Activated CD8-positive, alpha-beta memory T cell treated with anti-CD3 and anti-CD28 coated beads, Interleukin-2, amount 50 U/mL, for 1 hour (primary cell): ENCODE data around the gene F8.
"Not testable (repeated sequence)": the region's sequence is repeated elsewhere in the genome, so short reads cannot be mapped to it uniquely, and the experiment has no call there.

Experiments
- DNase-seq: peaks from one replicate; pipeline ENCODE4 v3.0.0-alpha.2; 2020; ENCODE audit errors: extremely low read depth

The F8 gene

GRCh38 chrX:154885057-154885456 lies 137.5 kb downstream of the F8 start:
- not testable (repeated sequence) for DNase-seq

DNA sequence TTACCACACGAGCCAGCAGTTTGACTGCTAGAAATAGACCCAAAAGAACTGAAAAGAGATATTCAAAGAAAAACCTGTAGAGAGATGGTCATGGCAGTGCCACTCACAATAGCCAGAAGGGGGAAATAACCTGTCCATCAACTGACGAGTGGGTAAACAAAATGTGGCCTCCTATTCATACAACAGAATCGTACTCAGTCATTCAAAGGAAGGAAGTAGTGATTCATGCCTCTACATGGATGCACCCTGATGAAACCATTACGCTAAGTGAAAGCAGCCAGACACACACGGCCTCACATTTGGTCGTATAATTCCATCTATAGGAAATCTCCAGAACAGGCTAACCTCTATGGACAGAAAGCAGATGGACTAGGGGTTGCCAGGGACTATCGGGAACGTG lies 138.5 kb downstream of the F8 start:
- DNase-seq: not testable (repeated sequence)

DNA sequence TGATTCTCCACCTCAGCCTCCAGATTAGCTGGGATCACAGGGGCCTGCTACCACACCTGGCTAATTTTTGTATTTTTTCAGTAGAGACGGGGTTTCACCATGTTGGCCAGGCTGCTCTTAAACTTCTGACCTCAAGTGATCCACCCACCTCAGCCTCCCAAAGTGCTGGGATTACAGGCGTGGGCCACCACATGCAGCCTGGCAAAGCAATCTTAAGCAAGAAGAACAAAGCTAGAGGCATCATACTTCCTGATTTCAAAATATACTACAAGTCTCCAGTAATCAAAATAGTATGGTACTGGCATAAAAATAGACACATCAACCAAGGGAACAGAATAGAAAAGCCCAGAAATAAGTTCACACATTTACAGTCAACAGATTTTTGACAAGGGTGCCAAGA lies 149.2 kb downstream of the F8 start:
- no peak for DNase-seq

DNA sequence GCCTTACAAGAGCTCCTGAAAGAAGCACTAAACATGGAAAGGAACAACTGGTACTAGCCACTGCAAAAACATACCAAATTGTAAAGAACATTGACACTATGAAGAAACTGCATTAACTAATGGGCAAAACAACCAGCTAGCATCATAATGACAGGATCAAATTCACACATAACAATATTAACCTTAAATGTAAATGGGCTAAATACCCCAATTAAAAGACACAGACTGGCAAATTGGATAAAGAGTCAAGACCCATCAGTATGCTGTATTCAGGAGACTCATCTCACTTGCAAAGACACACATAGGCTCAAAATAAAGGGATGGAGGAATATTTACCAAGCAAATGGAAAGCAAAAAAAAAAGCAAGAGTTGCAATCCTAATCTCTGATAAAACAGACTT lies 154.0 kb downstream of the F8 start:
- not testable (repeated sequence) for DNase-seq

- no peak for DNase-seq
Observed at GRCh38 chrX:154855256-154855655, 167.3 kb downstream of the F8 start.

GRCh38 chrX:154850957-154851611 lies 171.4 kb downstream of the F8 start:
- DNase-seq: no peak

DNA sequence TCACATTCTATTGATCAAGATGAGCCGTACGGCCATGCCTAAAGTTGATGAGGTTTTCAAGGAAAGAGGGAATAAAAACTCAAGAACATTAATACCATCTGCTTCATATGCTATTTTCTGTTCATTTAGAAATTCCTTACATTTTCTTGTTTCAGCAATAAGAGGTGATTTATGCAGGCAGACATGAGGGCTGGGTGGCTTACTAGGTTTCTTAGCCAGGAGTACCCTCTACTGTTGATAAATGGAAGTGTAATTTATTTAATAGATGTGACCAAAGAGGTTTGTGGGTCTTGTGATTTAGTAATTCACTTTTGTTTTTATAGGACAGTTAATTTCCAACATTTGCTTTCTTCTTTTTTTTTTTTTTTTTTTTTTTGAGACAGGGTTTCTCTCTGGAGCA lies 181.7 kb downstream of the F8 start:
- no peak for DNase-seq

DNA sequence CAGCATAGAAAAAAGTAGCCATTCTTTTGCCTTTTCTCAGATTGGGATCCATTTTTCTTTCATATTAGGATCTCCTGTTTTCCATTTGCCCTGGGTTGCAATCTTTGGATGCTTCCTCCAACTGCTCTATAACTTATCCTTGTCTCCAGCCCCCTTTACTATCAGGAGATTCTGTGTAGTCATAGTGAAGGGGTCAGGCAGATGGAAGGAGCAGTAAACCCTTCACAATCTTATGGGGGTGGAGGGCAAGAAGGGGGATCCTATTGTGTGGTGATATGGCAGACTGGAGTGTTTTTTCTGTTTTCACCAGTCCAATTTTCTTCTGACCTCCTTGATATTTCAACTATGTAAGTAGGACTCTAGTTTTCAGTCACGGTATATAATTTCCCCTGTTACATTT lies 186.4 kb downstream of the F8 start:
- no peak for DNase-seq

DNA sequence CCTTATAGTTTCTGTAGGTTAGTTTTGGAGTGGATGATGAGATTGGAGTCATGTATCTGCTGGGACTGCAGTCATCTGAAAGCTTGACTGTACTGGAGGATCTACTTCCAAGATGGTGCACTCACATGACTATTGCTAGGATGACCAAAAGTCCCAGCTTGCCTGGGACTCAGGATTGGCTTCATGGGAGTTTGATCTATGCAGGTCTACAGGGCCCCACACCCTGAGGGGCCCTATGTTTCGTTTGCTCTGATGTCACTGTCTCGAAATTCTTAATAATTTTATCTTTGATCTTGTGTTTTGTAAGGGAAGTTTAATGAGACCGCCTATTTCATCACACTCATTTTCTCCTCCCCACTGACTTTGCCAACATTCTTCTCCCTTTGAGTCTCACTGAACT lies 188.0 kb downstream of the F8 start, which contains the start of gene SMIM9:
Gene SMIM9 (minus strand): TSS at position 101 of the 400 bp plus-strand sequence. CDS start 3,806 bp downstream, outside the sequence.
- no peak for DNase-seq

GRCh38 chrX:154833746-154834274 lies 188.7 kb downstream of the F8 start:
- DNase-seq: no peak

DNA sequence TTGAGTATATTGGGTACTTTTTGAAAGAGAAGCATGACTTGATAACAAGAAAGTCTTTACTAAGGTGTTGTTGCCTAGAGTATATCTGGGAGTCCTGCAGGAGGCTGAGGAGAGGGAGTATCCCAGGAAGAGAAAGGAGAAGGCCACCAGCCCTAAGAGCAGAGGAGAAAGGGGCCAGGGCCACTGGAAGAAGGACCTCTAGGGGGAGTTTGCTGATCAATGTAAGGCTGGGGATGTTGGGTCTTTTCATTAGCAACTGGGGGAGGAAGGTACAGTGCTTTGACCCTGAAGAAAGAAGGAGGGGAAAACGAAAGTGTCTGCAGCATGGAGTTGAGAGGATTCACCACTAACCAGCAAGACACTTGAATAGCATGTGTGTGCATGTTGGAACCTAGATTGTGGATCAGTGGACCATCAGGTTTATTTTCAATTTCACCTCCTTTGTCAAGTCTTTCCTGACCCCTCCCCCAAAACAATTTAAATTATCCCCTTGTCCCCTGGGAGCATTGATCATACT lies 192.5 kb downstream of the F8 start:
- DNase-seq: no peak

- no peak for DNase-seq
Observed at GRCh38 chrX:154829134-154829533, 193.4 kb downstream of the F8 start.

GRCh38 chrX:154828016-154828408 lies 194.5 kb downstream of the F8 start:
- no peak for DNase-seq

- DNase-seq: no peak
Observed at GRCh38 chrX:154827194-154828015, 195.1 kb downstream of the F8 start.

DNA sequence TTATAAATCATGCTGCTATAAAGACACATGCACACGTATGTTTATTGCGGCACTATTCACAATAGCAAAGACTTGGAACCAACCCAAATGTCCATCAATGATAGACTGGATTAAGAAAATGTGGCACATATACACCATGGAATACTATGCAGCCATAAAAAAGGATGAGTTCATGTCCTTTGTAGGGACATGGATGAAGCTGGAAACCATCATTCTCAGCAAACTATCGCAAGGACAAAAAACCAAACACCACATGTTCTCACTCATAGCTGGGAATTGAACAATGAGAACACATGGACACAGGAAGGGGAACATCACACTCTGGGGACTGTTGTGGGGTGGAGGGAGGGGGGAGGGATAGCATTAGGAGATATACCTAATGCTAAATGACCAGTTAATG lies 196.9 kb downstream of the F8 start:
- not testable (repeated sequence) for DNase-seq

DNA sequence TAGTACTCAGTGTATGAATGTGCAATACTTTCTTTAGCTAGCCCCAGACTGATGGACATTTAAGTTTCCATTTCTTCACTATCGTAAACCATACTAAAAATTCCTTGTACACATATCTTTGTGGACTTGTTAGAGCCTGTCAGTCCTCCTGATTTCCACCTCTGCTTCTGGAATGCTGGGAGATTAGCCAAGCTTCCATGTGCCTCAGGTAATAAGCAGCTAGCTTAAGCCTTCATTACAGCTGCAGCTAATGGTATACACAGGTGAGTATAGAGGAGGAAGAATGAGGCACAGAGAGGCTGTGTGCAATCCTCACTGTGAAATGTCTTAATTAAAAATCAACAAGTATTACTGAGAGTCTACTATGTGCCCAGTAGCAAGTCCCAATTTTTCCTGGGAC lies 197.9 kb downstream of the F8 start:
- DNase-seq: no peak

DNA sequence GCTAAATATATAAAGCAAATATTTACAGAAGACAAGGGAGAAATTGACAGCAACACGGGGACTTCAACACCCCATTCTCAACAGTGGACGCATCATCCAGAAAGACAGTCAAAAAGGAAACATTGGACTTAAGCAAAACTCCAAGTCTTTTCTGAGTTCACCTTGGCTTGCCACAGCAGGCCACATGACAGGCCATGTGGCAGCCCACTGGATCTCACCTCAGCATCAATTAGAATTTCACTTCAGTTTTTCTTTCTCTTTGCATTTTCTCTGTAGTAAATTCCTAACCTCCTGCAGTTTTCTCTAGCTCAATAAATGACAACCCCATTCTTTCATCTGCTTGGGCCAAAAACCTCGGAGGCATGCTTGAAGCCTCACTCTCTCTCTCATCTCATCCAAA lies 200.5 kb downstream of the F8 start:
- DNase-seq: no peak

DNA sequence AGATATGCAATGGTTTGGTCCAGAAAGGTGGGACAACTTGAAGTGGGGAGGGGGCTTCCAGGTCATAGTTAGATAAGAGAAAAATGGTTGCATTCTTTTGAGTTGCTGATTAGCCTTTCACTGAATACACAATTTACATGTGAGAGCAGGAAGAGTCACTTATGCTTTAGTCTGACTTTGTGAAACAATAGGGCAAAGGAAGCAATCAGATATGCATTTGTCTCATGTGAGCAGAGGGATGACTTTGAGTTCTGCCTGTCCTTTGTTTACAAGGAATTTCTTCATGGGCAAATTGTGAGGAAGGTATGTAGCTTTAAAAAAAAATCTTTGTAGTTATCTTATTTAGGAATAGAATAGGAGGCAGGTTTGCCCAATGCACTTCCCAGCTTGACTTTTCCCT lies 201.0 kb downstream of the F8 start:
- no peak for DNase-seq

DNA sequence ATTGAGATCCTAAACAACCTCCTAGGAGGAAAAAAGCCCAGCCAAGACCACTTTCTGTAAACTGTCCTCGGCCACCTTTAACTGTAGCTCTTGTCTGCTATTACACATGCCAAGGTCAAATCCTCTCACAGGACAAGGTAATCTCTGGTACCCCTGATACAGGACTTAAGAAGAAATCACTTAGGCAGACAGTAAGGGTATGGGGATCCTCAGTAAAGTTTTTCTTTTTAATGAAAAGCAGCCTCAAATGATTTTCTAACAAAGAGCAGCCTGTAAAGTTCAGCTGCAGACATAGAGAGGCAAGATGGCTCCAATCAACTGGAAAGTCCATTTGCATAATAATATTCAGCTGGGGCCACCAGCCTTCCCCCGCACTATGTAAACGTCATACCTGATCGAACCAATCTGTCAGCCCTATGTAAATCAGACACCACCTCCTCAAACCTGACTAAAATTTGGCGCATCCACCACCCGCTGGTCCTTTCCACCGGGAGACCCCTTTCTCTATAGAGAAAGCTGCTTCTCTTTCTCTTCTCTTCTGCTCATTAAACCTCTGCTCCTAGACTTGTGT lies 202.7 kb downstream of the F8 start:
- no peak for DNase-seq

DNA sequence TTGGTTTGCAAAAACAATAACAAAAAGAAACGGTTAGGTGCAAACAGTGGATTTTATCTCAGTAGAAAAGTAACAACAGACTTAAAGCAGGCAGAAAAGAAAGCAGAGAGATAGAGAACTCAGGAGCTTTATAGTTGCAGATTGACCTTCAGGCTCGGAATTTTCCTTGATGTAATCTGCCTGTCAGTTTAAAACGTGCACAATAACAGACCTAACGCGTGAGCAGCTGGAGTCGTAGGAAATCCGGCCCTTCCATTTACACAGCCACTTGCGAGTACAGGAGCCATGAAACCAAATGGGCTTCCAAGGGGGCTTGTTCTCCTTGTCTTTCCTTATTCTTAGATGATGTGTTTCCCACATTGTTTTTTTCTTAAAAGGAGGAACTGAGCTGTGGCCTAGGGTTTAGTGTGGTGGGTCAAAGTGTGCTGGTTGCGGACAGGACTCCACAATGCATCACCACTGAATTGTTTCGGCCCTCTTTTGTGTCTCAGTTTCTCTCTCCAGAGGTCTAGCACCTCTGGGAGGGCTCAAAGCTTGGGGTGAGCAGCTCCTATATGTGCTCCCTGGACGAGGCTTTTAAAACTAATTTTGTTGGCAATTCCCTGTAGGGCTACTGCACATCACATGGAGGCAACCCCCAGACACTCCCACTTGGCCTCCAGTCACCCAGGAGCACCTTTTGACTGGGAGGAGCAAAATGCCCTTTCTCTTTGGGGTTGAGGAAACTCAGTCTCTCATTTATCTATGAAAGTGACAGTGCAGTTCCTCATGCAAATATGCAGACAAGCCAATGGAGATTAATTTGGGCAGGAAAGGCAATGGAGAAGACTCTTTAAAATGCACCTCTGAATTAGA lies 203.4 kb downstream of the F8 start:
- DNase-seq: no peak

DNA sequence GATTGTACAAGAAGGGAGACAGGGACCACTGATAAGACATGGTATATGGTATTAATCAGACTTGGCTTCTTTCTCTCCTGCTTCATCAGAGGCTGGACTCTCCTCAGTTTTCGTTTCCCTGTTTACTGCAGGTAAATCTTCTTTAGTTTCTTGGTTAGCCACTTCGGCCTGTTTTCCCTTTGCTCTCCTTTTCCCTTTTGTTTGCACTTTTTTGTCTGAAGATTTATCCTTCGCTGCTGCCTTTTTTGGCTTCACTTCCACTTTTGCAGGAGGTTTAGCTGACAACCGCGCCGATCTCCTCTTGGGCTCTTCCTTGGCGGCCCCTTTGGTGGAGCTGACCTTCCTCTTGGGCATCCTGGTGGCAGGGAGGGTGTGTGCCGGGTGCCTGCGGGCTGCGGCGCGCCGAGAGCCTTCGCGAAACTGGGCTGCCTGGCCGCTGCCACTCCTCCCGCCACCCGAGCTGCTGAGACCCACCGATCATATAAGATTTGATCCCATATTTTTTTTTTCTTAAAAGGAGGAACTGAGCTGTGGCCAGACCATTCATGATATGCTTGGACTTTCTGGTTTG lies 205.4 kb downstream of the F8 start:
- DNase-seq: not testable (repeated sequence)
